A549 (cell line): Measurements from ENCODE around the gene NAA25. TPM values are rescaled to one million over a fixed set of nuclear protein-coding genes. Genes with fewer than 3 reads are reported as not detected.
"Not testable (repeated sequence)": the region's sequence is repeated elsewhere in the genome, so short reads cannot be mapped to it uniquely, and the experiment has no call there.

Experiments
- ATAC-seq, 2 experiments: fragments of 200-7000 bp in 1 of 2; fragments of >200 bp in 1 of 2; cut with Nextera tagmentation in 1 of 2; cut with Tn5 transposase in 1 of 2; 3 replicates each; pipeline versions ENCODE4 v1.8.0 to v1.9.1; 2018 to 2020; ENCODE audit warnings: mild to moderate bottlenecking in 1 of 2, moderate library complexity in 1 of 2
- CTCF ChIA-PET: fragments of 300-600 bp; sonication (Branson Sonifier 250); formaldehyde crosslinking; extraction: SDS; loops from one replicate; lab custom pipeline; 2021; ENCODE audit warnings: antibody characterized with exemption, inconsistent platforms; lab: Yijun Ruan, JAX
- POLR2A ChIA-PET: fragments of 350-600 bp; formaldehyde crosslinking; extraction: SDS; loops from one replicate; lab custom pipeline; 2021; ENCODE audit warnings: antibody characterized with exemption, inconsistent platforms; lab: Yijun Ruan, JAX
- DNase-seq, 2 experiments: peaks; one replicate each; pipeline versions ENCODE4 v3.0.0 to v3.0.0-alpha.2; 2011 to 2016; ENCODE audit warnings: low read depth in 1 of 2, low spot score in 1 of 2
- FAIRE-seq: peaks from 2 replicates; lab custom pipeline; 2011; peaks lifted over from hg19 to GRCh38; lab: Jason Lieb, UNC
- H3K27ac ChIP-seq, 2 experiments: fragments of >200 bp; sonication (Bioruptor Twin); formaldehyde crosslinking; 3 replicates each; pipeline ENCODE4 v1.5.1; 2016 to 2017
- H3K4me1 ChIP-seq: fragments of >200 bp; sonication (Bioruptor Twin); formaldehyde crosslinking; 3 replicates; pipeline ENCODE4 v1.6.1; 2016
- H3K4me2 ChIP-seq: fragments of >200 bp; sonication (Bioruptor Twin); formaldehyde crosslinking; 3 replicates; pipeline ENCODE4 v1.6.1; 2016
- H3K4me3 ChIP-seq: fragments of >200 bp; sonication (Bioruptor Twin); formaldehyde crosslinking; 3 replicates; pipeline ENCODE4 v1.5.1; 2016
- H3K9me3 ChIP-seq: fragments of >200 bp; sonication (Bioruptor Twin); formaldehyde crosslinking; 3 replicates; pipeline ENCODE4 v1.6.1; 2016
- CEBPB ChIP-seq, 2 experiments: fragments of >200 bp in 1 of 2; sonication (Bioruptor Twin) in 1 of 2; formaldehyde crosslinking in 1 of 2; IDR thresholded peaks; 2 replicates each; pipeline ENCODE4 v1.6.1; 2012 to 2016
- E2F6 ChIP-seq: IDR thresholded peaks from 2 replicates; pipeline ENCODE4 v1.6.1; 2012; ENCODE audit warnings: low read depth, borderline replicate concordance
- FOSL2 ChIP-seq, 2 experiments: fragments of 450-650 bp in 1 of 2; fragments of >200 bp in 1 of 2; sonication (Bioruptor Twin) in 1 of 2; formaldehyde crosslinking; IDR thresholded peaks; 2 replicates each; pipeline versions ENCODE4 v1.5.0 to v1.6.1; 2016 to 2020; ENCODE audit warnings: mild to moderate bottlenecking in 1 of 2, moderate library complexity in 1 of 2
- GATA3 ChIP-seq: IDR thresholded peaks from 2 replicates; pipeline ENCODE4 v1.6.1; 2012; ENCODE audit warnings: borderline replicate concordance
- HOXA7 ChIP-seq: fragments of 250-450 bp; sonication (Bioruptor Pico); IDR thresholded peaks from 2 replicates; pipeline ENCODE4 v1.5.0; 2020; ENCODE audit warnings: mild to moderate bottlenecking, moderate library complexity
- HOXB5 ChIP-seq: fragments of 250-450 bp; sonication (Bioruptor Pico); IDR thresholded peaks from 2 replicates; pipeline ENCODE4 v1.5.0; 2020; ENCODE audit warnings: mild to moderate bottlenecking, moderate library complexity
- MAFK ChIP-seq: fragments of 450-650 bp; IDR thresholded peaks from 2 replicates; pipeline ENCODE4 v1.6.1; 2014; ENCODE audit not compliant: partially characterized antibody
- MYC ChIP-seq: IDR thresholded peaks from 2 replicates; pipeline ENCODE4 v1.6.1; 2012; ENCODE audit warnings: mild to moderate bottlenecking, inconsistent platforms, low read length, improper control_type of control experiment, borderline replicate concordance
- WGBS: methylation state at CpG from one replicate; pipeline ENCODE4 v1.1.6; 2017; ENCODE audit errors: missing lambda C conversion rate; 5-methylcytosine and 5-hydroxymethylcytosine counted together
- polyA plus RNA-seq, 4 experiments: library from polyadenylated mRNA; depleted of rRNA in 3 of 4; stranded (reverse); fragments of >200 nt; fragmentation: RNase III in 1 of 4; extraction: RNeasy Plus Mini Kit Qiagen cat#74134 plus additional on column Dnase treatment in 1 of 4; gene quantifications; 2 replicates in 3 of 4; 3 replicates in 1 of 4; pipeline ENCODE4 v1.2.3, GENCODE V29; 2011 to 2017
- TF ChIP-seq, protein P1 (sequence below): fragments of 250-450 bp; sonication (Bioruptor Pico); IDR thresholded peaks from 2 replicates; pipeline ENCODE4 v1.5.0; 2021; ENCODE audit warnings: mild to moderate bottlenecking, moderate library complexity, borderline replicate concordance

Gene NAA25
- polyA plus RNA-seq, 2 of the 4 experiments (the other 2 are of a cell fraction) = 21.3 to 41.4 TPM

GRCh38 chr12:112110787-112111662 is 2.4 kb upstream of the NAA25 start:
- not testable (repeated sequence) for H3K4me3 ChIP-seq; FAIRE-seq; H3K4me2 ChIP-seq; H3K9me3 ChIP-seq; ATAC-seq; TF ChIP-seq FOSL2 (IDR thresholded peaks at IDR 0.05)
- peak; percentile 40; the same call in 1 of the 2 replicates for TF ChIP-seq FOSL2 (CRISPR knock-in tag; IDR thresholded peaks at IDR 0.05)
- H3K27ac ChIP-seq = peak overlapping the region; percentile 89 to 98; a peak in 5 of 6 replicates
- WGBS = 79% methylated on average over 20 of the region's 20 CpGs
- POLR2A ChIA-PET = interaction anchor here (0.7 kb wide), 1 partner anchor 98 kb away, joined by 6 read pairs; the partner anchor contains the start of gene TMEM116
- peaks cover 54% of the 10 kb centered on the region for H3K4me1 ChIP-seq
- DNase-seq = peak in 1 of 2 experiments; percentile 54
- CTCF ChIA-PET = interaction anchor here (0.6 to 4.8 kb wide), 5 partner anchors 10 to 358 kb away, joined by 3 to 21 read pairs (median 3); partner anchors contain the start of gene TRAFD1

DNA sequence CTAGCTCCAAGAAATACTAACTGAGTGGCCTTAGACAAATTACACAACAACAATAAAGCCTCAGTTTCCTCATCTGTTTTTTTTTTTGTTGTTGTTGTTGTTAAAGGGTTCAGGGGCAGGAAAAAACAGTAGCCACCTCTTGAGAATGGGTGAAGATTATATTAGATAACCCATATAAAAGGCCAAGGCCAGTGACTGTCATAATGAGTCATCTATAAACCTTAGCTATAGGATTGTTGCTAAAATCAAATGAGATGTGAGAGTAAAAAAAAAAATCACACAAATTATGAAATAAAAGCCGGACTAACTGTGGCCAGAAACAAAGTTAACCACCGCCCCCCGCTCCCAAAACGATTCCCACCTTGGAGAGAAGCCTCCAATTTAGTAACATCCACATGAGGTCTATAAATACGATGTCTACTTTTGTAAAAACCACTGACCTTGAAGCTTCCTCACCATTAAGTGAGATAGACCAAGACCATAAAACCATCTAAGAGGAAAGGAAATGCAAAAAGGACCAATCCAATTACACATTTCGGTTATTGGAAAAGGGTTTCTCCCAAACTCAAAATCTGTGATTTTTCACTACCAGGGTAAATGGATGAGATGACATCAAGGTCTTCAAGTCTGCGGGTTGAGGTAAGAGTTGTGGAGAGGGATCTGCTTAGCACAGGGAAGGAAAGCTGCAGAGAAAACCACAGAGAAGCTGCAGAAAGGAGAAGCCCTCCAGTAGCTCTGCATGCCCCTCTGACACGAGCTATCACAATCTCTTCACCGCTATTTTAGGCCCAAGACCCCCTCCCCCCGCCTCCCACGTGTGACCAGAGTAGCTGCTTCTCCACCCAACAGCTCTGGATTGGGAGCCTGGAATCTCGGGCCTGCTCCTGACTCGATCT is 1.0 kb downstream of the NAA25 start:
- WGBS = 13% methylated on average over 13 of the region's 13 CpGs
- FAIRE-seq = no peak
- TF ChIP-seq GATA3 (0 out of 2 replicates have a peak, but pooled peaks have one; percentile 5), HOXA7 (no peak), E2F6 (peak; percentile 40; the same call in 1 of the 2 replicates), MYC (peak; percentile 66; the same call in 1 of the 2 replicates), CEBPB (IDR thresholded peaks at IDR 0.05) (no peak), HOXB5 (CRISPR knock-in tag) (no peak), FOSL2 (IDR thresholded peaks at IDR 0.05) (no peak), FOSL2 (CRISPR knock-in tag; IDR thresholded peaks at IDR 0.05) (peak; percentile 59)
- H3K4me2 ChIP-seq = peak overlapping the region; percentile 96
- ATAC-seq = peak in 1 of 2 experiments; percentile 4; a peak in 2 of 6 replicates
- ChIA-PET POLR2A (interaction anchor here (0.5 to 2.8 kb wide), 3 partner anchors 15 to 94 kb away, joined by 3 to 16 read pairs (median 5); partner anchors contain the start of genes ERP29, TMEM116 and TRAFD1), CTCF (interaction anchor here (0.7 to 1.5 kb wide), 5 partner anchors 9 to 971 kb away, joined by 3 to 4 read pairs (median 3); partner anchors contain the start of genes ERP29 and TMEM116)
- peak overlapping the region; percentile 89 to 98 for H3K27ac ChIP-seq
- peak; percentile 31 to 36 for DNase-seq
- peak overlapping the region; percentile 91 for H3K4me3 ChIP-seq
- no peaks in the 10 kb centered on the region for H3K9me3 ChIP-seq
- H3K4me1 ChIP-seq = peaks cover 57% of the 10 kb centered on the region

GRCh38 chr12:112105891-112106290 is 2.7 kb downstream of the NAA25 start:
- no peak overlapping the region for H3K27ac ChIP-seq
- DNase-seq (no peak), ATAC-seq (no peak), FAIRE-seq (no peak)
- H3K4me3 ChIP-seq = no peak overlapping the region
- TF ChIP-seq MAFK = peak; percentile 9
- no peak for TF ChIP-seq HOXA7
- 91% methylated on average over 3 of the region's 3 CpGs for WGBS
- H3K4me2 ChIP-seq = peak overlapping the region; percentile 96
- H3K4me1 ChIP-seq = peaks cover 40% of the 10 kb centered on the region
- POLR2A ChIA-PET = no interaction called here
- H3K9me3 ChIP-seq = no peaks in the 10 kb centered on the region
- CTCF ChIA-PET = interaction anchor here (1.3 kb wide), 1 partner anchor 8 kb away, joined by 3 read pairs; no protein-coding TSS in a partner anchor

- ATAC-seq (no peak), DNase-seq (no peak), FAIRE-seq (no peak)
- no peaks in the 10 kb centered on the region for H3K9me3 ChIP-seq
- no peak overlapping the region for H3K4me2 ChIP-seq
- WGBS = 92% methylated on average over 8 of the region's 8 CpGs
- no peak overlapping the region for H3K27ac ChIP-seq
- POLR2A ChIA-PET = no interaction called here
- H3K4me1 ChIP-seq = peaks cover 25% of the 10 kb centered on the region
- H3K4me3 ChIP-seq = no peak overlapping the region
- TF ChIP-seq MAFK = peak; percentile 97
- TF ChIP-seq, protein P1, sequence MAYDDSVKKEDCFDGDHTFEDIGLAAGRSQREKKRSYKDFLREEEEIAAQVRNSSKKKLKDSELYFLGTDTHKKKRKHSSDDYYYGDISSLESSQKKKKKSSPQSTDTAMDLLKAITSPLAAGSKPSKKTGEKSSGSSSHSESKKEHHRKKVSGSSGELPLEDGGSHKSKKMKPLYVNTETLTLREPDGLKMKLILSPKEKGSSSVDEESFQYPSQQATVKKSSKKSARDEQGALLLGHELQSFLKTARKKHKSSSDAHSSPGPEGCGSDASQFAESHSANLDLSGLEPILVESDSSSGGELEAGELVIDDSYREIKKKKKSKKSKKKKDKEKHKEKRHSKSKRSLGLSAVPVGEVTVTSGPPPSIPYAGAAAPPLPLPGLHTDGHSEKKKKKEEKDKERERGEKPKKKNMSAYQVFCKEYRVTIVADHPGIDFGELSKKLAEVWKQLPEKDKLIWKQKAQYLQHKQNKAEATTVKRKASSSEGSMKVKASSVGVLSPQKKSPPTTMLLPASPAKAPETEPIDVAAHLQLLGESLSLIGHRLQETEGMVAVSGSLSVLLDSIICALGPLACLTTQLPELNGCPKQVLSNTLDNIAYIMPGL (CRISPR knock-in tag) = no peak
- CTCF ChIA-PET = no interaction called here
Measured at GRCh38 chr12:112103758-112104503, 4.7 kb downstream of the NAA25 start.

GRCh38 chr12:112102746-112103145 is 5.8 kb downstream of the NAA25 start:
- CTCF ChIA-PET = interaction anchor here (0.7 kb wide), 1 partner anchor 284 kb away, joined by 3 read pairs; no protein-coding TSS in a partner anchor
- WGBS = 95% methylated on average over 19 of the region's 19 CpGs
- POLR2A ChIA-PET, FAIRE-seq, H3K4me3 ChIP-seq, H3K9me3 ChIP-seq, H3K4me2 ChIP-seq, DNase-seq, ATAC-seq, H3K27ac ChIP-seq: not testable (repeated sequence)
- peaks cover 31% of the 10 kb centered on the region for H3K4me1 ChIP-seq
